OCI-LY7 (cell line): ENCODE results near the gene SYT7. TPM values are rescaled to one million over a fixed set of nuclear protein-coding genes. Genes with fewer than 3 reads are reported as not detected.

Source experiments
- BruUV-seq: library from RNA; stranded (reverse); fragments of 400-500 nt; replicated peaks from 2 replicates; lab custom pipeline; 2021; lab: Mats Ljungman, UMichigan
- CTCF ChIA-PET: fragments of 300-600 bp; sonication (Branson Sonifier 250); formaldehyde crosslinking; loops from one replicate; lab custom pipeline; 2022; ENCODE audit warnings: antibody characterized with exemption; ENCODE audit not compliant: unreplicated experiment; lab: Charles Lee
- POLR2A ChIA-PET: fragments of 300-600 bp; sonication (Branson Sonifier 250); formaldehyde crosslinking; loops from one replicate; lab custom pipeline; 2022; ENCODE audit warnings: antibody characterized with exemption; lab: Charles Lee
- DNase-seq: peaks from one replicate; pipeline ENCODE4 v3.0.0-alpha.2; 2015; ENCODE audit warnings: low spot score
- H2AFZ ChIP-seq: fragments of 200-600 bp; sonication (generic), shearing (Covaris generic); 2 replicates; pipeline ENCODE4 v1.6.1; 2014; ENCODE audit warnings: mild to moderate bottlenecking, antibody characterized with exemption, low read length, moderate library complexity
- H3K27ac ChIP-seq: fragments of 200-600 bp; sonication (generic); 2 replicates; pipeline ENCODE4 v1.5.1; 2014; ENCODE audit warnings: mixed run types, low read depth, mild to moderate bottlenecking, moderate library complexity, low read length, inconsistent platforms; ENCODE audit not compliant: poor library complexity, severe bottlenecking
- H3K36me3 ChIP-seq: fragments of 200-600 bp; sonication (generic); 2 replicates; pipeline ENCODE4 v1.6.1; 2014; ENCODE audit warnings: mild to moderate bottlenecking, antibody characterized with exemption, low read length, moderate library complexity, mixed read lengths; ENCODE audit not compliant: insufficient read depth
- H3K4me1 ChIP-seq: fragments of 200-600 bp; sonication (generic); 2 replicates; pipeline ENCODE4 v1.5.1; 2014; ENCODE audit warnings: mild to moderate bottlenecking, low read length; ENCODE audit not compliant: insufficient read depth, poor library complexity, severe bottlenecking
- H3K4me2 ChIP-seq: fragments of 200-600 bp; sonication (generic); 2 replicates; pipeline ENCODE4 v1.6.1; 2014; ENCODE audit warnings: mild to moderate bottlenecking, low read length
- H3K4me3 ChIP-seq: fragments of 200-600 bp; sonication (generic); 2 replicates; pipeline ENCODE4 v1.5.1; 2014; ENCODE audit warnings: mild to moderate bottlenecking, low read depth, low read length; ENCODE audit not compliant: poor library complexity, severe bottlenecking
- H3K79me2 ChIP-seq: fragments of 200-600 bp; sonication (generic); 2 replicates; pipeline ENCODE4 v1.6.1; 2016; ENCODE audit warnings: low read depth, mild to moderate bottlenecking, low read length, moderate library complexity, mixed read lengths; ENCODE audit not compliant: insufficient read depth
- H3K9me2 ChIP-seq: fragments of 200-600 bp; sonication (generic); 2 replicates; pipeline ENCODE4 v1.6.1; 2016; ENCODE audit warnings: mild to moderate bottlenecking, low read length, mixed read lengths; ENCODE audit not compliant: insufficient read depth
- H3K9me3 ChIP-seq: fragments of 200-600 bp; sonication (generic); 2 replicates; pipeline ENCODE4 v1.6.1; 2014; ENCODE audit warnings: mild to moderate bottlenecking, mixed run types, low read length, mixed read lengths
- H4K20me1 ChIP-seq: fragments of 200-600 bp; sonication (generic); 2 replicates; pipeline ENCODE4 v1.6.1; 2014; ENCODE audit warnings: mild to moderate bottlenecking, antibody characterized with exemption, low read length, moderate library complexity, mixed read lengths; ENCODE audit not compliant: insufficient read depth
- CTCF ChIP-seq: fragments of 200-600 bp; sonication (generic); conservative IDR thresholded peaks from 2 replicates; pipeline ENCODE4 v1.5.1; 2014; ENCODE audit warnings: mild to moderate bottlenecking, antibody characterized with exemption, low read length, moderate library complexity, mixed read lengths
- EZH2phosphoT487 ChIP-seq: fragments of 200-600 bp; sonication (generic); IDR thresholded peaks from 2 replicates; pipeline ENCODE4 v1.6.1; 2018; ENCODE audit warnings: low read depth, borderline replicate concordance, mild to moderate bottlenecking, mixed run types, antibody characterized with exemption, low read length, moderate library complexity, mixed read lengths
- intact Hi-C: fragments of 100-400 bp; cut with micrococcal nuclease; formaldehyde crosslinking; loops from one replicate; pipeline ENCODE4 v1.10.0; 2022; ENCODE audit not compliant: unreplicated experiment
- total RNA-seq, 2 experiments: library from RNA; depleted of rRNA in 1 of 2; stranded (reverse); fragments of >200 nt in 1 of 2; shearing (Covaris generic) in 1 of 2; gene quantifications; 2 replicates each; pipeline ENCODE4 v1.2.3, GENCODE V29; 2014 to 2022

Gene SYT7
- total RNA-seq, 2 experiments from 2014 or later: not detected

GRCh38 chr11:61602775-61603569 lies 22.1 kb upstream of the SYT7 start:
- no peak overlapping the region for H3K4me2 ChIP-seq
- H3K4me3 ChIP-seq: no peak overlapping the region
- no peaks in the 10 kb centered on the region for H3K9me2 ChIP-seq
- no peak overlapping the region for H3K27ac ChIP-seq
- no TSS peak for BruUV-seq
- no peaks in the 10 kb centered on the region for H3K36me3 ChIP-seq
- ChIA-PET POLR2A (no interaction called here), CTCF (no interaction called here)
- H2AFZ ChIP-seq: no peak overlapping the region
- H3K79me2 ChIP-seq: no peaks in the 10 kb centered on the region
- H3K9me3 ChIP-seq: no peaks in the 10 kb centered on the region
- intact Hi-C loops: no loop called here
- TF ChIP-seq CTCF (no peak), EZH2phosphoT487 (no peak)
- H3K4me1 ChIP-seq: no peaks in the 10 kb centered on the region
- no peak for DNase-seq
- H4K20me1 ChIP-seq: no peaks in the 10 kb centered on the region

- no peak overlapping the region for H2AFZ ChIP-seq
- intact Hi-C loops: no loop called here
- H3K4me1 ChIP-seq: no peaks in the 10 kb centered on the region
- CTCF ChIA-PET: no interaction called here
- no peak overlapping the region for H3K4me2 ChIP-seq
- H3K4me3 ChIP-seq: no peak overlapping the region
- H3K9me2 ChIP-seq: no peaks in the 10 kb centered on the region
- no peaks in the 10 kb centered on the region for H3K9me3 ChIP-seq
- BruUV-seq: no TSS peak
- H3K79me2 ChIP-seq: no peaks in the 10 kb centered on the region
- no peak overlapping the region for H3K27ac ChIP-seq
- no peak for DNase-seq
- H3K36me3 ChIP-seq: no peaks in the 10 kb centered on the region
- TF ChIP-seq EZH2phosphoT487 (no peak), CTCF (no peak)
- H4K20me1 ChIP-seq: no peaks in the 10 kb centered on the region
- POLR2A ChIA-PET: no interaction called here
These were observed 20.6 kb upstream of the SYT7 start for GRCh38 chr11:61601512-61601911.
